ENCODE data around the gene USH1G. TPM values are rescaled to one million over a fixed set of nuclear protein-coding genes. Genes with fewer than 3 reads are reported as not detected.

USH1G gene
- polyA plus RNA-seq, 1 donor from 2014 or later = not detected

Other genes with a start within 250 kb of the USH1G start
- gene CD300LF, start 210.3 kb downstream of the USH1G start, polyA plus RNA-seq = not detected in 2 replicates
- gene RAB37, start 186.0 kb downstream of the USH1G start, polyA plus RNA-seq = 0.32 TPM in 1 of 2 replicates, not detected in the other
- 0.51 and 1.3 TPM in 2 replicates for gene NHERF1, start 174.6 kb downstream of the USH1G start, polyA plus RNA-seq
- 232 and 243 TPM in 2 replicates for gene NAT9, start 146.9 kb downstream of the USH1G start, polyA plus RNA-seq
- 0.04 TPM in 1 of 2 replicates, not detected in the other for gene GRIN2C, start 63.4 kb downstream of the USH1G start, polyA plus RNA-seq
- gene FDXR, start 50.3 kb downstream of the USH1G start, polyA plus RNA-seq = 14.4 and 16.1 TPM in 2 replicates
- gene FADS6, start 29.6 kb downstream of the USH1G start, polyA plus RNA-seq = not detected in 2 replicates
- gene OTOP2, start 1.0 kb upstream of the USH1G start, polyA plus RNA-seq = not detected in 2 replicates
- not detected in 2 replicates for gene OTOP3, start 12.6 kb upstream of the USH1G start, polyA plus RNA-seq
- gene HID1, start 49.5 kb upstream of the USH1G start, polyA plus RNA-seq = 26.6 and 29.8 TPM in 2 replicates
- 8.1 and 8.3 TPM in 2 replicates for gene CDR2L, start 64.4 kb upstream of the USH1G start, polyA plus RNA-seq
- 47.4 and 49.7 TPM in 2 replicates for gene MRPL58, start 89.4 kb upstream of the USH1G start, polyA plus RNA-seq
- 452 and 517 TPM in 2 replicates for gene ATP5PD, start 123.7 kb upstream of the USH1G start, polyA plus RNA-seq
- 29.9 and 32.8 TPM in 2 replicates for gene KCTD2, start 124.0 kb upstream of the USH1G start, polyA plus RNA-seq
- not detected in 2 replicates for gene SLC16A5, start 164.7 kb upstream of the USH1G start, polyA plus RNA-seq
- 3.7 and 4.0 TPM in 2 replicates for gene ARMC7, start 186.7 kb upstream of the USH1G start, polyA plus RNA-seq
- 58.7 and 74.0 TPM in 2 replicates for gene NT5C, start 208.5 kb upstream of the USH1G start, polyA plus RNA-seq
- gene JPT1, start 231.3 kb upstream of the USH1G start, polyA plus RNA-seq = 1,721 and 2,003 TPM in 2 replicates

Measured in neural cell (in vitro differentiated cells).